ENCODE data around the gene SS18L1. TPM values are rescaled to one million over a fixed set of nuclear protein-coding genes. Genes with fewer than 3 reads are reported as not detected.

Gene SS18L1
- polyA plus RNA-seq, 2 donors, result 5.5 to 14.7 TPM

GRCh38 chr20:62128502-62128901 is 15.1 kb upstream of the SS18L1 start:
- Histone ChIP-seq H3K4me1 (ENCODE audit: control insufficient read depth in 2 of 2, insufficient read depth in 2 of 2, low read length in 1 of 2) (peaks cover 0 to 21% of the 10 kb centered on the region in 2 donors), H3K27ac (ENCODE audit: low read depth in 2 of 2, low read length in 1 of 2) (no peak overlapping the region), H3K27me3 (ENCODE audit: control insufficient read depth in 1 of 2, insufficient read depth in 2 of 2, low read length in 2 of 2) (no peaks in the 10 kb centered on the region), H3K4me3 (ENCODE audit: low read depth in 1 of 2, low read length in 2 of 2) (no peak overlapping the region), H3K36me3 (ENCODE audit: control insufficient read depth in 2 of 2, insufficient read depth in 2 of 2, low read length in 1 of 2) (peaks cover 24 to 59% of the 10 kb centered on the region in 2 donors), H3K9me3 (ENCODE audit: control insufficient read depth in 2 of 2, insufficient read depth in 1 of 2, low read depth in 1 of 2, low read length in 1 of 2) (no peaks in the 10 kb centered on the region)
- WGBS, 2 donors, result 81 to 84% methylated on average over 6 of the region's 6 CpGs

DNA sequence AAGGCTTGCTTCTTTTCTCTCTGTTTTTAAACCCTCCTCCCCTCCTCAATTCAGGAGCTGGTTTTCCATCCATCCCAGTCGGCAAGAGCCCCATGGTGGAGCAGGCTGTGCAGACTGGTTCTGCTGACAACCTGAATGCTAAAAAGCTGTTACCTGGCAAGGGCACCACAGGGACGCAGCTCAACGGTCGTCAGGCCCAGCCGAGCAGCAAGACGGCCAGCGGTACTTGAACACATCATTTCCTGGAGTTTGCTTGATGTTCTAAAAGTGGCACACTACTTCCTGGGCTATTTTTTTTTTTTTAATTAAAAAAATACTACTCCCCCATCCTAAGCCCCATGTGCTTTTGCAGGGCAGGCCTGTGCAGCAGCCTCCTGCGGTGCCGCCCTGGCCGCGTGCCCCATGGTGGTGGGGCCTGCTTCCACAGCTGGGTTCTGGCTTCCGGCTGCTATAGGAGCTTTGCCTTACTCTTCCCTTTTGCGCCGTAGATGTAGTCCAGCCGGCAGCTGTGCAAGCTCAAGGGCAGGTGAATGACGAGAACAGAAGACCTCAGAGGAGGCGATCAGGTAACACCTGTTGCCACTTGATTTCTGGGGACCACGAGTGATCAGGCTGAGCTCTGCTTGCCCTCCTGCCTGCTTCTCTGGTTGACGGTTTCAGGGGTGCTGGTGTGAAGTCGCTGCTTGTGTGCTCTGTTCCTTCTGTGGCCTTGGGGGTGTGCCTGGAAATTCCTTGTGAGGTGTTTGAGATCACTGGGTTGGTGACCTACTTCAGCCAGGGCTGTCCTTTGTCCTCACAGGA is 13.6 kb upstream of the SS18L1 start:
- Histone ChIP-seq H3K4me1 (ENCODE audit: control insufficient read depth in 2 of 2, insufficient read depth in 2 of 2, low read length in 1 of 2) (peaks cover 0 to 14% of the 10 kb centered on the region in 2 donors), H3K9me3 (ENCODE audit: control insufficient read depth in 2 of 2, insufficient read depth in 1 of 2, low read depth in 1 of 2, low read length in 1 of 2) (no peaks in the 10 kb centered on the region), H3K4me3 (ENCODE audit: low read depth in 1 of 2, low read length in 2 of 2) (no peak overlapping the region), H3K27ac (ENCODE audit: low read depth in 2 of 2, low read length in 1 of 2) (no peak overlapping the region), H3K27me3 (ENCODE audit: control insufficient read depth in 1 of 2, insufficient read depth in 2 of 2, low read length in 2 of 2) (no peaks in the 10 kb centered on the region), H3K36me3 (ENCODE audit: control insufficient read depth in 2 of 2, insufficient read depth in 2 of 2, low read length in 1 of 2) (peaks cover 24 to 62% of the 10 kb centered on the region in 2 donors)
- WGBS, 2 donors, result 89 to 90% methylated on average over 20 of the region's 20 CpGs

GRCh38 chr20:62131560-62132320 is 11.8 kb upstream of the SS18L1 start:
- Histone ChIP-seq H3K36me3 (ENCODE audit: control insufficient read depth in 2 of 2, insufficient read depth in 2 of 2, low read length in 1 of 2) (peaks cover 23 to 61% of the 10 kb centered on the region in 2 donors), H3K9me3 (ENCODE audit: control insufficient read depth in 2 of 2, insufficient read depth in 1 of 2, low read depth in 1 of 2, low read length in 1 of 2) (no peaks in the 10 kb centered on the region), H3K27ac (ENCODE audit: low read depth in 2 of 2, low read length in 1 of 2) (no peak overlapping the region), H3K4me3 (ENCODE audit: low read depth in 1 of 2, low read length in 2 of 2) (no peak overlapping the region), H3K27me3 (ENCODE audit: control insufficient read depth in 1 of 2, insufficient read depth in 2 of 2, low read length in 2 of 2) (no peaks in the 10 kb centered on the region), H3K4me1 (ENCODE audit: control insufficient read depth in 2 of 2, insufficient read depth in 2 of 2, low read length in 1 of 2) (peaks cover 0 to 11% of the 10 kb centered on the region in 2 donors)
- WGBS, 2 donors, result 91 to 92% methylated on average over 25 of the region's 25 CpGs

DNA sequence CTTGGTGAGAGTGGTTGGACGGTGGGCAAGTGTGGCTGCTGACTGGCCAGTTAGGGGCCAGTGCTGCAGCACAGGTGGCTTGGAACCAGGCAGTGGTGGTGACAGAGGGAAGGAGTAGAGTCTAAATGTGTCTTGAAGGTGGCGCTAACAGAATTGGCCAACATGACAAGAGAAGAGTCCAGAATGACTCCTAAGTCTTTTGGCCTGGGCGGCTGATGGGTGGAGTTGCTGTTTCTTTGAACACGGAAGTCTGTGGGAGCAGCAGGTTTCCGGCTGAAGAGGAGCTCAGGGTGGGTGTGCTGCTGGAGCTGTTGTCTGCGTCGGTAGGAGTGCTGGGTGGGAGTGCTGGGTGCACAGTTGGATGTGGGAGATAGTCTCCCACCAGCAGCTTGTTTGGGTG is 11.1 kb upstream of the SS18L1 start:
- Histone ChIP-seq H3K36me3 (ENCODE audit: control insufficient read depth in 2 of 2, insufficient read depth in 2 of 2, low read length in 1 of 2) (peaks cover 25 to 60% of the 10 kb centered on the region in 2 donors), H3K27me3 (ENCODE audit: control insufficient read depth in 1 of 2, insufficient read depth in 2 of 2, low read length in 2 of 2) (no peaks in the 10 kb centered on the region), H3K27ac (ENCODE audit: low read depth in 2 of 2, low read length in 1 of 2) (peak overlapping the region; percentile 10 to 42), H3K4me3 (ENCODE audit: low read depth in 1 of 2, low read length in 2 of 2) (no peak overlapping the region), H3K4me1 (ENCODE audit: control insufficient read depth in 2 of 2, insufficient read depth in 2 of 2, low read length in 1 of 2) (peaks cover 0 to 11% of the 10 kb centered on the region in 2 donors), H3K9me3 (ENCODE audit: control insufficient read depth in 2 of 2, insufficient read depth in 1 of 2, low read depth in 1 of 2, low read length in 1 of 2) (no peaks in the 10 kb centered on the region)
- 74 to 79% methylated on average over 7 of the region's 7 CpGs for WGBS, 2 donors

DNA sequence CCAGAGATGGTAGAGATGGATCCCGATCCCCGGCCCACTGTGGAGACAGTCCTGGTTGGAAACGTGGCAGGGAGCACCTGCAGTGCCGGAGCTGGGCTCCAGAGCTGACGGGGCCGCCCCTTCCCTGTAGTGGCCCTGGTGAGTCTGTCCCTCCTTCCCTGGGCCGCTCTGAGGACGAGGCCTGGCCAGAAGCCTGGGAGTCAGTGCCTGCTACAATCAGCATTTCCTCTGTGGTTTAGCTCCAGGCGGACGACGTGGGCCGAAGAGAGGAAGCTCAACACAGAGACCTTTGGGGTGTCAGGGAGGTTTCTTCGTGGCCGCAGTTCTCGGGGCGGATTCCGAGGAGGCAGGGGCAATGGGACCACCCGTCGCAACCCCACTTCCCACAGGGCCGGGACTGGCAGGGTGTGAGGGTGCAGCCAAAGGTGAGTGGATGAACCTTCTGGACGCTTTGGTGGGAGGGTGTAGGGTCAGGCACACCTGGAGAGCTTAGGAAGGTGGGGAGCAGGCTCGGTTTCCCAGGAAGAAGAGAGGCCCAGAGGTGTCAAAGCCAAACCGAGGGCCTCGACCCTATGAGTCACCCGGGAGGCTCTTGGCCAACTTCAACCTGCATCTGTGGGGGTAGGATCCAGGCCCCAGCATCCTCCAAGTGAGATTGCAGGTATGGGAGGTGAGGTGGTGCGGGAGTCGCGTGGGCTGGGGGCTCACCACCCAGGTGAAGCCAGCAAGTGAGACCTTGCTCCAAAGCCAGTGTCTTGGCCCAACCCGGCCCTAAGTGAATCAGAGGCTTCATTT is 10.3 kb upstream of the SS18L1 start:
- peaks cover 0 to 11% of the 10 kb centered on the region in 2 donors for H3K4me1 ChIP-seq (ENCODE audit: control insufficient read depth in 2 of 2, insufficient read depth in 2 of 2, low read length in 1 of 2)
- no peaks in the 10 kb centered on the region for H3K27me3 ChIP-seq (ENCODE audit: control insufficient read depth in 1 of 2, insufficient read depth in 2 of 2, low read length in 2 of 2)
- 68 to 74% methylated on average over 29 of the region's 29 CpGs for WGBS, 2 donors
- H3K36me3 ChIP-seq (ENCODE audit: control insufficient read depth in 2 of 2, insufficient read depth in 2 of 2, low read length in 1 of 2), result peaks cover 24 to 62% of the 10 kb centered on the region in 2 donors
- no peaks in the 10 kb centered on the region for H3K9me3 ChIP-seq (ENCODE audit: control insufficient read depth in 2 of 2, insufficient read depth in 1 of 2, low read depth in 1 of 2, low read length in 1 of 2)
- H3K27ac ChIP-seq (ENCODE audit: low read depth in 2 of 2, low read length in 1 of 2), result peak overlapping the region in 1 of 2 donors; percentile 27
- no peak overlapping the region for H3K4me3 ChIP-seq (ENCODE audit: low read depth in 1 of 2, low read length in 2 of 2)

GRCh38 chr20:62133864-62134263 is 9.7 kb upstream of the SS18L1 start:
- H3K4me1 ChIP-seq (ENCODE audit: control insufficient read depth in 2 of 2, insufficient read depth in 2 of 2, low read length in 1 of 2), result peaks cover 0 to 11% of the 10 kb centered on the region in 2 donors
- peaks cover 25 to 63% of the 10 kb centered on the region in 2 donors for H3K36me3 ChIP-seq (ENCODE audit: control insufficient read depth in 2 of 2, insufficient read depth in 2 of 2, low read length in 1 of 2)
- 68 to 80% methylated on average over 12 of the region's 12 CpGs for WGBS, 2 donors

GRCh38 chr20:62134735-62135231 is 8.8 kb upstream of the SS18L1 start:
- WGBS, 2 donors, result 55 to 65% methylated on average over 11 of the region's 11 CpGs
- H3K36me3 ChIP-seq (ENCODE audit: control insufficient read depth in 2 of 2, insufficient read depth in 2 of 2, low read length in 1 of 2), result peaks cover 32 to 69% of the 10 kb centered on the region in 2 donors
- no peaks in the 10 kb centered on the region for H3K9me3 ChIP-seq (ENCODE audit: control insufficient read depth in 2 of 2, insufficient read depth in 1 of 2, low read depth in 1 of 2, low read length in 1 of 2)
- peak overlapping the region in 1 of 2 donors; percentile 26 for H3K27ac ChIP-seq (ENCODE audit: low read depth in 2 of 2, low read length in 1 of 2)
- H3K4me3 ChIP-seq (ENCODE audit: low read depth in 1 of 2, low read length in 2 of 2), result no peak overlapping the region
- no peaks in the 10 kb centered on the region for H3K27me3 ChIP-seq (ENCODE audit: control insufficient read depth in 1 of 2, insufficient read depth in 2 of 2, low read length in 2 of 2)
- peaks cover 0 to 11% of the 10 kb centered on the region in 2 donors for H3K4me1 ChIP-seq (ENCODE audit: control insufficient read depth in 2 of 2, insufficient read depth in 2 of 2, low read length in 1 of 2)

More at GRCh38 chr20:62133864-62134263, 9.7 kb upstream of the SS18L1 start:
- no peaks in the 10 kb centered on the region for H3K9me3 ChIP-seq (ENCODE audit: control insufficient read depth in 2 of 2, insufficient read depth in 1 of 2, low read depth in 1 of 2, low read length in 1 of 2)
- no peak overlapping the region for H3K4me3 ChIP-seq (ENCODE audit: low read depth in 1 of 2, low read length in 2 of 2)
- H3K27me3 ChIP-seq (ENCODE audit: control insufficient read depth in 1 of 2, insufficient read depth in 2 of 2, low read length in 2 of 2), result no peaks in the 10 kb centered on the region
- peak overlapping the region in 1 of 2 donors; percentile 34 for H3K27ac ChIP-seq (ENCODE audit: low read depth in 2 of 2, low read length in 1 of 2)

- Histone ChIP-seq H3K36me3 (ENCODE audit: control insufficient read depth in 2 of 2, insufficient read depth in 2 of 2, low read length in 1 of 2) (peaks cover 34 to 65% of the 10 kb centered on the region in 2 donors), H3K9me3 (ENCODE audit: control insufficient read depth in 2 of 2, insufficient read depth in 1 of 2, low read depth in 1 of 2, low read length in 1 of 2) (no peaks in the 10 kb centered on the region), H3K4me3 (ENCODE audit: low read depth in 1 of 2, low read length in 2 of 2) (no peak overlapping the region), H3K27me3 (ENCODE audit: control insufficient read depth in 1 of 2, insufficient read depth in 2 of 2, low read length in 2 of 2) (no peaks in the 10 kb centered on the region), H3K4me1 (ENCODE audit: control insufficient read depth in 2 of 2, insufficient read depth in 2 of 2, low read length in 1 of 2) (peaks cover 2 to 13% of the 10 kb centered on the region in 2 donors), H3K27ac (ENCODE audit: low read depth in 2 of 2, low read length in 1 of 2) (no peak overlapping the region)
- 89 to 92% methylated on average over 8 of the region's 8 CpGs for WGBS, 2 donors
Observed at GRCh38 chr20:62135573-62136266, 7.8 kb upstream of the SS18L1 start.

Measured in esophagus (tissue), 2 donors.